B cell (primary cell): ENCODE measurements around the gene HFM1.

Source experiments
- CTCF ChIP-seq: fragments of 200-600 bp; IDR thresholded peaks from one replicate; pipeline ENCODE4 v1.8.0; 2022; ENCODE audit warnings: antibody characterized with exemption, mild to moderate bottlenecking
- EZH2 ChIP-seq: IDR thresholded peaks from 2 replicates; pipeline ENCODE4 v1.6.1; 2012; ENCODE audit warnings: borderline replicate concordance, low read depth, mild to moderate bottlenecking, moderate library complexity, low read length; ENCODE audit not compliant: insufficient read depth, poor library complexity, severe bottlenecking

DNA sequence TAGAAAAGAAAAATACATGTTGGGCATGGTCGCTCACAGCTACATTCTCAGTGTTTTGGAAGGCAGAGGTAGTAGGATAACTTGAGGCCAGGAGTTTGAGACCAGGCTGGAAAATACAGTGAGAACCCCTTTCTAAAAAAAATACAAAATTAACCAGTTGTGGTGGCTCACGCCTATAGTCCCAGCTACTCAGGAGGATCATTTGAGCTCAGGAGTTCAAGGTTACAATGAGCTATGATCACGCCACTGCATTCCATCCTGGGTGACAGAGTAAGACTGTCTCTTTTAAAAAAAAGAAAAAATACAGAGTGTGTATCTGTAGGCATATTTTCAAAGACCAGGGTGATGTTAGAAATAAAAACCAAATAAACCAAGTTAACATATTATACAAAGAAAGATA lies 57.8 kb downstream of the HFM1 start:
- TF ChIP-seq CTCF, result no peak
- no peak for TF ChIP-seq EZH2
